ENCODE measurements around the gene DNAJC2. TPM values are rescaled to one million over a fixed set of nuclear protein-coding genes. Genes with fewer than 3 reads are reported as not detected.

DNAJC2 gene
- total and polyA plus RNA-seq, 9 donors: 11.1 to 29.5 (median 18.3) TPM

- no peak for DNase-seq
- Histone ChIP-seq H3K9me3 (no peaks in the 10 kb centered on the region), H3K36me3 (no peaks in the 10 kb centered on the region), H3K27me3 (no peaks in the 10 kb centered on the region), H3K4me1 (ENCODE audit: insufficient read depth) (no peaks in the 10 kb centered on the region), H3K4me3 (no peak overlapping the region), H3K27ac (no peak overlapping the region)
- whole genome bisulfite sequencing, 3 donors: 61 to 73% (median 63%) methylated on average over 5 of the region's 5 CpGs
- intact Hi-C loops (cut with DNase I): no loop called here
- TF ChIP-seq EP300 (IDR thresholded peaks at IDR 0.05): no peak
- TF ChIP-seq CTCF (IDR thresholded peaks at IDR 0.05): no peak
- no peak for TF ChIP-seq POLR2A (IDR thresholded peaks at IDR 0.05)
These were observed 36.0 kb upstream of the DNAJC2 start for GRCh38 chr7:103380395-103381191.

GRCh38 chr7:103379270-103379975 is 34.9 kb upstream of the DNAJC2 start:
- WGBS, 3 donors: 60 to 71% (median 69%) methylated on average over 3 of the region's 3 CpGs
- Histone ChIP-seq H3K4me1 (ENCODE audit: insufficient read depth) (no peaks in the 10 kb centered on the region), H3K27me3 (no peaks in the 10 kb centered on the region), H3K9me3 (no peaks in the 10 kb centered on the region), H3K36me3 (no peaks in the 10 kb centered on the region), H3K4me3 (no peak overlapping the region), H3K27ac (no peak overlapping the region)
- no peak for TF ChIP-seq EP300 (IDR thresholded peaks at IDR 0.05)
- TF ChIP-seq POLR2A (IDR thresholded peaks at IDR 0.05): no peak
- no peak for TF ChIP-seq CTCF (IDR thresholded peaks at IDR 0.05)
- intact Hi-C loops (cut with DNase I): no loop called here
- DNase-seq: no peak

- TF ChIP-seq POLR2A (IDR thresholded peaks at IDR 0.05): no peak
- TF ChIP-seq CTCF (IDR thresholded peaks at IDR 0.05): no peak
- no peak for TF ChIP-seq EP300 (IDR thresholded peaks at IDR 0.05)
- no peak overlapping the region for H3K27ac ChIP-seq
- WGBS, 3 donors: 41 to 53% (median 45%) methylated on average over 6 of the region's 6 CpGs
- no peaks in the 10 kb centered on the region for H3K36me3 ChIP-seq
- no peak overlapping the region for H3K4me3 ChIP-seq
- intact Hi-C loops (cut with DNase I): no loop called here
- no peaks in the 10 kb centered on the region for H3K4me1 ChIP-seq (ENCODE audit: insufficient read depth)
- no peak for DNase-seq
- H3K27me3 ChIP-seq: no peaks in the 10 kb centered on the region
- H3K9me3 ChIP-seq: no peaks in the 10 kb centered on the region
These were observed 29.5 kb upstream of the DNAJC2 start for GRCh38 chr7:103373866-103374643.

GRCh38 chr7:103369432-103369831 is 24.9 kb upstream of the DNAJC2 start:
- Histone ChIP-seq H3K27ac (no peak overlapping the region), H3K36me3 (no peaks in the 10 kb centered on the region), H3K4me3 (no peak overlapping the region), H3K27me3 (no peaks in the 10 kb centered on the region), H3K4me1 (ENCODE audit: insufficient read depth) (no peaks in the 10 kb centered on the region), H3K9me3 (no peaks in the 10 kb centered on the region)
- no peak for DNase-seq
- TF ChIP-seq CTCF (IDR thresholded peaks at IDR 0.05) (no peak), POLR2A (IDR thresholded peaks at IDR 0.05) (no peak), EP300 (IDR thresholded peaks at IDR 0.05) (no peak)
- WGBS, 3 donors: 88 to 93% (median 92%) methylated on average over 5 of the region's 5 CpGs
- intact Hi-C loops (cut with DNase I): no loop called here
